NOMO-1 treated with dmso at 0.1 percent for 144 hours (cell line): ENCODE data around the gene PITRM1.
"Not testable (repeated sequence)": the region's sequence is repeated elsewhere in the genome, so short reads cannot be mapped to it uniquely, and the experiment has no call there.

ENCODE experiments used
- DNase-seq: peaks from one replicate; lab custom pipeline; 2025; ENCODE audit not compliant: unreplicated experiment; lab: John Stamatoyannopoulos, UW

PITRM1 gene

DNA sequence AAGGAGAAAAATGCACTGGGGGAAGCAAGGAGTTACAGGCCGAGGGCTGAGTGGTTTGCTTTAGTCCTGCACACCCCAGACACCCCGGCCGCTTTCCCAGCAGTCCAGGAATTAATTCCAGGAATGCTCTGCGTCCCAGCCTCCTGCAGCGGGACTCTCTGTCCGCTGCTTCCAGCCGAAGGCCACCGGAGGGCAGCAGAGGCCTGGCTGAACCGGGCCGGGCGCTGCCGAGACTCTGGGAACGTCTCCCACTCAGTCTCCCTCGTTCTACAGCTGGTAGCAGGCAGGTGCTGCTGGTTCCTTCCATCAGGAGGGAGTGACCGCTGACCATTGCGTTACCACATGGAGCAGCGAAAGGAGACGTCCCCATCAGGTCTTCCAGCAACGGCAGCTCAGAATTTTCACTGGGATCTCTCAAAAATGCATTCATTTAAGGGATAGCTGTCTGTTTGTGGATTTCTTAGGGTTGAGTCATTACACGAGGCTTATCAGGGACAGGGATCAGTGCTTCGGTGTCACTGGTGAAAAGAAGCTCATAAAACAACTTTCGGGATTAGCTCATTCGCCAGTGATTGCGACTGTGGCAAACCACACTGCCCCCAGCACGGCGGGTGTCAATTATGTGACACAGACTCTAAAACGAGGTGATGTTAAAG, 24.9 kb upstream of the PITRM1 start:
- DNase-seq, result peak; percentile 23

DNA sequence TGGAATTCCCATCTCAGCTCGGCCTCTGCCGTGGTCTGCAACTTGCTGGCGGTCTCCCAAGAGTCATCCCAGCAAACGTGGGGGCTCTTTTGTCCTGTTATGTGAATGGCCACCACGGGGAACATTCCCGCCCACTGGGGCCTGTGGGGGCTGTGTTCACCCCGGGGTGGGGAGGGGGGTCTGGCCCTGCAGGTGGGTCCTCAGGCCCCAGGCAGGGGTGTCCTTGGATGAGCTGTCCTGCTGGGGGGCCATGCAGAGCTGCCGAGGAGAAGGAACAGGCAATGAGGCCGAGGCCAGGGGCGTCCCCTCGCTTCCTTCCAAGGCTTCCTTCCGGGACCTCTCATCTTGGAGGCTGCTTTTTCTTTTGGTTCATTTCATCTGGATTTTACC, 24.4 kb upstream of the PITRM1 start:
- DNase-seq, result no peak

DNA sequence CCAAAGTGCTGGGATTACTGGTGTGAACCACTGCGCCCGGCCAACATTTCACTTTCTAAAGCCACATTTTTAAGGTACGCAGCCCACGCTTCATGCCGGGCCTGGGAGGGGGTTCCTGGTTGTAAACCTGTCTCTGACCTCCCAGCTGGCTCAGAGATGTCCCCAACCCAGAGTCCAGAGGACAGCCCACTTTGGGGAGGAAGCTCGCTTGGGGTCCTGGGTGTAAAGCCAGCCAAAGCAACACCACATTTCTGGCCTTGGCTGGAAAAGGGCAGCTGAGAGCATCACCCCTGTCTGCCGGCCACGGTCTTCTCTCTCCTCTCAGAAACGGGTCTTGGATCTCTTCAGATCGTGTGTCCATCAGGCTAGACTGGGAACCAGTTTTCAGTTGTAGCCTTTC, 23.9 kb upstream of the PITRM1 start:
- DNase-seq, result no peak

DNA sequence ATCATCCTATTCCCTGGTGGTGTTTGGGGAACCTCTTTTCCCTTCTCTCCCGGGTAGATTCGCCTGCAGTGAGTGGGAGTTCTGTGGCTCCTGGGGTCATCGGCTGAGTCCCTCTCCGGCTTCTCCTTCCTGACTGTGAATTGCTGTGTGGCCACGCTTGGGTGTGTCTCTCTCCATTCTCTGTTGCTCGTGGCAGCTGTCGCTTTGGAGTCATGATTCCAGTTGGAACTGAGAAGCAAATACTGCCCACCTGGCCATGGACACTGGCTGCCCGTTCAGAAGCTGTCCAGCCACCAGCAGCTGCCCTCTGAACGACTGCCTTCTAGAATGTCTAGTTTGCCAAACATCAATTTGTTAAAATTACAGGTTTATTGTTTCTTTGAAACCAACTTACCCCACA, 23.1 kb upstream of the PITRM1 start:
- DNase-seq, result no peak

DNA sequence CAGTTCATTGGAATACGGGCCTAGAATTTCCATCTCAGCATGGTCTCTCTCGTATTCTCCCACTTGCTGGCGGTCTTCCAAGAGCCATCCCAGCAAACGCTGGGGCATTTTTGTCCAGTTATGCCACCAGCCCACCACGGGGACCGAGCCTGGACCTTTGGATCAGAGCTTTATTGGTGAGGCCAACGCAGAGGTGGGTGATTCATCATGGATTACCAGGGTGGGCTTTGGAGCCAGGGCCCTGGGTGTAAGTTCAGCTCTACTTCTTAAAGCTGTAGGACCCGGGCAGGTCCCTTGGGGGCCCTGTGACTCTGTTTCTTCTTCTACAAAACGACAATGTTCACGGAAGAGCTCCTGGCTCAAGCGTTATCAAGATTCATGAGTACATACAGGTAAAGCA, 22.7 kb upstream of the PITRM1 start:
- no peak for DNase-seq

DNA sequence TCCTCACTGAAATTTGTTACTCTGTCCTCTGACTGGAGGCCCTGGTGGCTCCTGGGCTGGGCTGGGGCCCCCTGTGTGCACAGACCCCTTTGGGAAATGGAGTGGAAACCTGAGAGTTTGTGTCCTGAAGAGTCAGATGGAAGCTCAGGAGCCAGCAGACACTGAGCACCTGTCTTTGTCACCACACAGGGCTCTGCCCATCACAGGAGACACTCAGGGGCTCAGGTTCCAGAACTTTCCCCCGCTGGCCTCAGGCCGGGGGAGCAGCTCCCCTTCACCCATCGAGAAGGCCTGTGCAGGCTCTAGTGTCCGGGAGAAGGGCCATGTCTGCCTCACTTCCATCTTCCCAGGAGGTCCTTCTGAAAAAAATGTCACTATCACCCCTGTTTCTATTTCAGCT, 22.3 kb upstream of the PITRM1 start:
- DNase-seq, result no peak

DNA sequence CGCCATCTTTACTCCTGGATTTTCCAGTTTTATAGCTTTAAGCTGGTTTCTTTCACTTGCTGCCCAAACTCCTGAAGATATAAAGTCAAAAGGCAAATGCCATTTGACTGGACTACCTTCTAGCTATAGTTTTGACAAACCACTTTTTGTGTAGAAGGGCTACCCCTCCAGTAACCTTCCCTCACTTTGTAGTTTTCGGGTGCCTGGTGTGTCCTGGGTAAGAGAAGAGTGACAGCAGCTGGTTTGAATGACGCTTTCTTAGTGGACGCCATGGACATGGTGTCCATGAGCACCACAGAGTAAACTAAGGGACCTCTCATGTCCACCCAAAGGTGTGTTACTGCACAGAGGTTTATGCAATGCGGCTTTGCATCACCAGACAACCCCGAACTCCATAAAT, 21.2 kb upstream of the PITRM1 start:
- no peak for DNase-seq

DNA sequence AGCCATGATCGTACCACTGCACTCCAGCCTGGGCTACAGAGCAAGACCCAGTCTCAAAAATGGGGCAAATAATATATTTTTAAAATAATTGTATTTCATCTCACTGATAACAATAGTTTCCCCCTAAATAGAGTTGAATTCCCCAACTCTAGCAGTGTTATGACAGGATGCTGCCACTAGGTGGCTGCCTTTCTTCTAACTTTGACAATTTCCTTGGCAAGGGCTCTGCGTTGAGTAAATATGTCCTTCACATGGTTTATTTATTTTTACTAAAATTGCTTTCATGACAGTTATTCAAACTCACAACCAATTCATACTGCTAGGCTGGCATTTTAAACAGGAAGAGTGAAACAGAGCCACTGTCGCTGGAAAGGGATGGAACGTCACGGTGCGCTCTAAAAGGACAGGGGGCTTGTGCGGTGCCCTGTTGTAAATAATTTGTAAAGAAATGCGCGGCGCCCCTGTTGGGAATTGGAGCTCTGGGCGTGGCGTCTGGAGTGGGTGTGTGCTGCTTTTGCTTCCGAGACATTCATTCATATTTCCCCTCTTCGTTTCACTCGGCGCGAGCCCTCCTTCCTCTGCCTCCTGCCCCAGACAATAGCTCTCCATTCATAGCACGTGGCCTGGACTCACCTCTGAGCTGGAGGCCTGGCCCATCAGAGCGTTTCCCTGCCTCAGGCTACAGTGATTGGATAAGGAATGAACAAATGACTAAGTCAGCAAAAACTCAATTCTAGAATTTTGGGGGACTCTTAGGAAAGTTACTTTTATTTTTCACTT, 20.5 kb upstream of the PITRM1 start:
- no peak for DNase-seq

DNA sequence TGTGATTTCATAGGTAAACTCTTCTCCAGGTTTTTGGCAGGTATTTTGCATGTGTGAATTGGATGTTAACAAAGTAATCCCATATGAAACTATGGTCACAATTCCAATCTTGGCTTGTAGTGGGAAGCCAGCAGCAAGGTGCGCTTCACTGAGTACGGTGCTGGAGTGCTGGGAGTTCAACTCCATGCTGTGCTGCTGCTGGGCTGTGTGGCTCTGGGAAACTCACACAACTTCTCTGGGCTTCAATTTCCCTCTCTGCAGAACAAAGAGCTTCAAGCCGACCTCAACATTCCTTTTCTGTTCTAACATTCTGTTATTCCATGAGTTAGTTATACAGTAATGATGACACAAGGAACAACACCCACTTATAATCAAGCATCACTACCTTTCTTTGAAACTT, 18.2 kb upstream of the PITRM1 start:
- no peak for DNase-seq

DNA sequence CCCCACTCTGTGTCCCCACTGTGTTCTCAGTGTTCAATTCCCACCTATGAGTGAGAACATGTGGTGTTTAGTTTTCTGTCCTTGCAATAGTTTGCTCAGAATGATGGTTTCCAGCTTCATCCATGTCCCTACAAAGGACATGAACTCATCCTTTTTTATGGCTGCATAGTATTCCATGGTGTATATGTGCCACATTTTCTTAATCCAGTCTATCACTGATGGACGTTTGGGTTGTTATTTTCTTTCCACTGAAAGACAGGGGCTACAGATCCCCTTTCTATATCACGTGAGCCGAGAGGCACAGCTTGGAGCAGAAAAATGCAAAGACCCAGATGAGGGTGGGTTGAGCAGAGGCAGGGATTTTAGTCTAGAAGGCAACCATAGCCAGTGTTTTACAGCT, 14.6 kb upstream of the PITRM1 start:
- not testable (repeated sequence) for DNase-seq

DNA sequence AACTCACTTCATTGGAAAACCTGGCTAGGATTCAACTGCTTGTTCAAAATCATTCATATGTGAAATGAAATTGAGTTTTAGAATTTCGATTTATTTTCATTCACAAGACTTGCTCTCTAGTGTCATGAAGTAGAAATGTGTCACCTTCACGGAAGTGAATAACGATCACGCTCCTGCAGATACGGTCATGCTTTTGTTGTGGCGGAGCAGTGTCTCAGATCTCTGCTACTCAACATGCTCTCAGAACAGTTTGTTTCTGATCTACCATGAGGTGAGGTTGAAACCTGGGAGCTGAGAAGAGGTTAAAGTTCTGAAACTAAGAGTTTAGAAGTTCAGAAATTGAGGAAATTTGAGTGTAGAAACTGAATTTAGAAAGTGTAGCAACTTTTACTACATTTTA, 13.8 kb upstream of the PITRM1 start:
- no peak for DNase-seq

DNA sequence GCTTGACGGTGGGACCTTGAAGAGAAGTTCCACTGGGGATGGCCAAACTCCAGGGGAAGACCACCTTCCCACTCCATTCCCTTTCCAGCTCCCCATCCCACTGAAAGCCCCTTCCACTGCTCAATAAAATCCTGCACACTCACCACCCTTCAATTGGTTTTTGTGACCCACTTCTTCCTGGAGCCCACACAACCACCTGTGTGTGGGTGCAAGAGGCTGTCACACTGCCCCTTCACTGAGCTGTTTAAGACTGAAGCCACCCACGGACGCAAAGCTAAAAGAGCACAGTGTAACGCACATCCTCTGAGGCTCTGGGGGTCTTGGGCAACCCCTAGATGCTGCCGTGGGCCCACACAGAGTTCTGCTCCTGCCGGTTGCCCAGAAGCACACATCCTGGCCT, 12.8 kb upstream of the PITRM1 start:
- DNase-seq, result no peak

DNA sequence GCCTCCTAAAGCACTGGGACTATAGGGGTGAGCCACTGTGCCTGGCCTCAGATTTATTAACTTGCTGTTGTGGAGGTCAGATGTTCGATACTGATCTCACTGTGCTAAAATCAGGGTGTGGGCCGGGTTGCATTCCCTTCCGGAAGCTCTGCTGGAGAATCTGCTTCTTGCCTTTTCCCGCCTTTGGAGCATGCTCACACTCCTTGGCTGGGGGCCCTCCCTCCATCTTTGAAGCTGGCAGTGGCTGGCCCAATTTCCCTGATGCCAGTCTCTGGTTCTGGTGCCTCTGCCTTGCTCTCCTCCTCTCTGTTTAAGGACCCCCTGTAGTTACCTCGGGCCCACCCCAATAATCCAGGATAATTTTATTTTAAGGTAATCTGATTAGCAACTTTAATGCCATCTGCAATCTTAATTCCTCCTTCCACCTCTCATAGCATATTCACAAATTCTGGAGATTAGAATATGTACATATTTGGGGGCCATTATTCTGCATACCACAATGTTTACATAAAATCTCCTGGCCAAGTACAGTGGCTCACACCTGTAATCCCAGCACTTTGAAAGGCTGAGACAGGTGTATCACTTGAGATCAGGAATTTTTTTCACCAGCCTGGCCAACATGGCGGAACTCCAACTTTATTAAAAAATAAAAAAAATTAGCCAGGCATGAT, 7.9 kb upstream of the PITRM1 start:
- no peak for DNase-seq

DNA sequence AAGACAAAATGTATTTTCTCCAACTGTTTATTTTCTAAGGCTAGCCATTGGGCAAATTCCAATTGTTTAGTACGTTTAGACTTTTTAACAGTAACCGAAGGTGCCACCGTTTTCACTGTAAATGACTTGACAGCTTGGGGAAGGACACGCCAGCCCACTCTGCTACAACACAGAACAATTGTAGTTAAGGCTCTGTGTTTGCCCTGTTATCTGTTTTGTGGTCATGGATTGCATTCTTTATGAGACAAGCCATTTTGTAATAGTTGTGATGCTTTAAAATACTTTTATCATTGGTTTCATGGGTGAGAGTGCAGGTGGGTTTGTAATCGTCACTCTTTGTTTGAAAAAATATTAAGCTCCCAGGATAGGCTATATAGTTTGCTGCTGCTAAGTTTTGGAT, 6.6 kb upstream of the PITRM1 start:
- DNase-seq, result no peak

DNA sequence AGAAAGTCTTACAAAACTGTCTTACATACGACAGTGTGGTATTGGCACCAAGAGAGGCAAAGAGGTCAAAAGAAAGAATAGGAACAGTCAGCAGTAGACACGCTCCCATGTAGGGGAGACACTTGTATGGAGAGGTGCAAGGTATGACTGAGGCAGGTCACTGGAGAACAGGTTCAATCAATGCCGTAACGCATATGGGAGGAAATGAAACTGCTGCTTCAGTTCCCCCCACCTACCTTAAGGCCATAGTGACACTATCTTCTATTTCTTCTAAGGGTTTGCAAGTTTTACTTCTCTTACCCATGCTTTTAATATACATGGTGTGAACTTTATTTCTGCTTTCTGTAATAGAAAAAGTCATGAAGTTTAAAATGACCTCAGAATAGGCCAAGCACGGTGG, 5.5 kb upstream of the PITRM1 start:
- DNase-seq, result no peak

DNA sequence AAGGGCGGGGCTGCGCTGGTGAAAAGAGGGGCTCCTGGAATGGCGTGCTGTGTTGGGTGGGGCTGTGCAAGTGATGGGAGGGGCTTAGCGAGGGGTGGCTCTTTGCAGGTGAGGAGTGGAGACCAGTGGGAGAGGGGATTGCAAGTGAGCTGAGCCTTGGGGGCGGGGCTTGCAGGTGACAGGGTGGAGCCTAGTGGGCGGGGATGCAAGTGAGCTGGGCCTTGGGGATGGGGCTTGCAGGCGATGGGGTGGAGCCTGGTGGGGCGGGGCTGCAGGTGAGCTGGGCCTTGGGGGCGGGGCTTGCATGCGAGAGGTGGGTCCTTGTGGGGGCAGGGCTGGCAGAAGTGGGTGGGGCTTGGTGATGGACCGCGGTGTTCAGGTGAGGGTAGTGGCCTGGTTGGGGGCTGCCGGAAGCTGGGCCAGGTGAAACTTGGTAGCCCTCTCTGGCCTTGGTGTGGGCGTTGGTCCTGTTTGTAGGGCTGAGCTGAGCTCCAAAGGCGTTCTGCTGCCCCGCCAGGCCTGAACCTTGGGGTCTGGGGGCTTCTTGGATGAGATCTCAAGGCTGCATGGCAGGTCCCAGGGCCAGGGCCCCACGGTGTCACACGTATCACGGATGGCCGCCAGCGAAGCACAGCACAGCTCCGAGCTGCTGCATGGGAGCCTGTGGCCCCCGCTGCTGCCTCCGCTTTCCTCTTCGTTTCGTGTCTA, 743 bp upstream of the PITRM1 start:
- no peak for DNase-seq

DNA sequence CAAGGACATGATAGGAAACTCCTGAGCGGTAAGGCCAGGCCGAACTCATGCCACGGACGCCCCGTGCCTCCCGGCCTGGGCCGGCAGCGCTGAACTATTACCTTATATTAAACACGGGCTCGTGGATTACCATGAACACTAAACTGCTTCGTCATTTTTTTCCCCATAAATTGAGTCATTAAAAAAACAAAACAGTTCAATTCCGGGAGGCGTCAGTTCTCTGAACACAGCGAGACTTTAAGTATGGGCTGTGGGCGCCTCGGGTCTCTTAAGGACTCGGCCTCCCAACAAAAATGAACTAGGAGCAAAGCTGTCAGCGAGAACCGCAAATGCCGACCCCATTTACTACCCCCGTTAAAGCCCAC, 519 bp downstream of the PITRM1 start:
- no peak for DNase-seq

DNA sequence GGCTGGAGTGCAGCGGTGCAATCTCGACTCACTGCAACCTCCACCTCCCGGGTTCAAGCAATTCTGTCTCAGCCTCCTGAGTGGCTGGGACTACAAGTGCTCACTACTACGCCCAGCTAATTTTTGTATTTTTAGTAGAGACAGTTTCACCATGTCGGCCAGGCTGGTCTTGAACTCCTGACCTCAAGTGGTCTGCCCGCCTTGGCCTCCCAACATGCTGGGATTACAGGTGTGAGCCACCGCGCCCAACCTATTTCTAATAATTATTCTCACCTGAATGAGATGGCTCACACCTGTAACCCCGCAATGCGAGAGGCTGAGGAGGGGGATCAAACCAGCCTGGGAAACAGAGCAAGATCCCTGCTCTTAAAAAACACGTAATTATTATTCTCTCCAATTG, 1.1 kb downstream of the PITRM1 start:
- not testable (repeated sequence) for DNase-seq

DNA sequence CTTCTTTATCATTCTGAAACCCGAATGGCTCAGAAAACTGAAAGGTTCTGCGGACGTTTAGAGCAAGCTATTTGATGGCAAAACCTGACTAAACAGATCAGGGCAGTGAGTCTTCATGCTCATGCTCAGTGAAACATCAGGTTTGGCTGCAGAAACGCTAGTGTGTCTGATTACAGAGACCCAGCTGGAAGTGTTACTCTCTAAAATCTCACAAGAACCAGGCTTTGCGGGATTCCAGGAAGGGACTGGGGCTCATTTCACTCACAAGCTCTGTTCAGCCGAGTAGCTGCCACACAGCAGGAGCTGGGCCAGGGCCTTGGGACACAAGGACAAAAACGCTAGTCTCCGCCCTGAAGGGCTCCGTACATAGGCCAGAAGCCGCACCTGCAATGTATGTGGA, 2.9 kb downstream of the PITRM1 start:
- no peak for DNase-seq

DNA sequence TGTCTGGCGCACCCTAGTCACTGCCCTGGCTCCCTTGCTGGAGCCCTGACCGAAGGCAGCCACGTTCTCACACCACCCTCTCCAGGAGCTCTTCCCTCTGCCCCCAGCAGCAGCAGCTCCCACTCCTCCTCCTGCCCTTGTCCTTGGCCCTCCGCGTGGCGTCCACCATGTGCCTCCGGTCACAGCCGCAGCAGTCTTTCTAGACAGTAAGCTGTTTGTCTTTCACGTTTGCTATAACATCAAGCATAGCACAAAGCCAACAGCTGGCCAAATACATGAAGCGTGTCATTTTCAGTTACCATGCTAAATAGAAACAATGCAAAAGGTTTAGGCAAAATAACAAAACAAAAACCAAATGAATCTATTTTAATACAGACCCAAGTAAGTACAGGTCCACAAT, 3.3 kb downstream of the PITRM1 start:
- DNase-seq, result no peak

DNA sequence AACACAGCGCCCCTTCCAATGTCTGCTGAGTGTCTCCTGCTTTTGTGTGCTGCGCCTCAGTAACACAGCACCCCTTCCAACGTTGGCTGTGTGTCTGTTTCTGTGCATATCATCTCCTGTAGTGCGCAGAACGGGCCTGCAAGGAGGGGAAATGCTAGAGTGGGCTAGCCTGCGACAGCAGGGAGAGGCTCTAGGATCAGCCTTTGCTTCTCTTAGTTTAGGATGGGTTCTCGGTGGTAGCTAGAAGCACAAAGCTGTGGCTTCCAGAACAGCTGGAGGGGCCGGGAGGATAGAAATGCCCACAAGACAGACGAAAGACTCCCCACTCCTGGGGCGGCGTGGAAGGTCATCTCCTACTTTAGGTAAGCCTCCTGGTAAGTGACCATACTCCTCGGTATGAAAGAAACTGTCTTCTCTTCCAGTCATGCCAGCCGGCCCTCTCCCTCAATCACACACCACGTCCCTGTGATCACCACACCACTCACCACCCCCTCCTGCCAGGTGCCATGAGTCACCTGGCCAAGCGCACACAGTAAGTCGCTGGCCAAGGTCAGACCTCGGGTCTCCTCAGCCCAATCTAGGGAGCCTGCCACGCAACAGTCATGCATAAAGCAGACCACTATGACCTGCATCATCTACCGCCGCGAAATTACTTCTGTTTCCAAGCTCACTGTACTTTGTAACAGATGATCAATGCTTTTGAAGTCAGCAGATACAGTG, 4.8 kb downstream of the PITRM1 start:
- DNase-seq, result no peak
